Neural cell (in vitro differentiated cells): Measurements from ENCODE around the gene TSPO. TPM values are rescaled to one million over a fixed set of nuclear protein-coding genes. Genes with fewer than 3 reads are reported as not detected.

Source experiments
- H2AFZ ChIP-seq: fragments of 200-600, 300-800 bp; sonication (generic), shearing (Covaris generic); 2 replicates; pipeline ENCODE4 v1.6.0; 2014; ENCODE audit warnings: low read depth, mild to moderate bottlenecking, antibody characterized with exemption, low read length, moderate library complexity
- H3F3A ChIP-seq: fragments of 200-600 bp; shearing (Covaris generic); 2 replicates; pipeline ENCODE4 v1.6.1; 2016; ENCODE audit warnings: mild to moderate bottlenecking, moderate library complexity, mixed read lengths, antibody characterized with exemption, low read length; ENCODE audit not compliant: insufficient read depth, poor library complexity, severe bottlenecking
- H3K27ac ChIP-seq: fragments of 200-600, 300-800 bp; sonication (generic), shearing (Covaris generic); 2 replicates; pipeline ENCODE4 v1.5.1; 2014; ENCODE audit warnings: mild to moderate bottlenecking, low read length, moderate library complexity
- H3K27me3 ChIP-seq: fragments of 300-800, 200-600 bp; sonication (generic), shearing (Covaris generic); 2 replicates; pipeline ENCODE4 v1.6.0; 2014; ENCODE audit warnings: mild to moderate bottlenecking, low read depth, low read length, moderate library complexity; ENCODE audit not compliant: insufficient read depth
- H3K36me3 ChIP-seq: fragments of 300-800, 200-600 bp; sonication (generic), shearing (Covaris generic); 2 replicates; pipeline ENCODE4 v1.5.1; 2014; ENCODE audit warnings: mild to moderate bottlenecking, antibody characterized with exemption, low read length, moderate library complexity; ENCODE audit not compliant: insufficient read depth
- H3K4me2 ChIP-seq: fragments of 300-800, 200-600 bp; sonication (generic), shearing (Covaris generic); 2 replicates; pipeline ENCODE4 v1.6.0; 2014; ENCODE audit warnings: mild to moderate bottlenecking, low read length
- H3K4me3 ChIP-seq: fragments of 300-800, 200-600 bp; sonication (generic), shearing (Covaris generic); 2 replicates; pipeline ENCODE4 v1.5.1; 2014; ENCODE audit warnings: mild to moderate bottlenecking, low read length, moderate library complexity
- H3K79me2 ChIP-seq: fragments of 200-600 bp; shearing (Covaris generic); replicated peaks from 2 replicates; pipeline ENCODE4 v1.6.0; 2014; ENCODE audit warnings: mild to moderate bottlenecking, low read length, moderate library complexity; ENCODE audit not compliant: insufficient read depth
- H3K9ac ChIP-seq: fragments of 300-800, 200-600 bp; sonication (generic), shearing (Covaris generic); 2 replicates; pipeline ENCODE4 v1.6.1; 2016; ENCODE audit warnings: mild to moderate bottlenecking, low read length, mixed read lengths
- H3K9me2 ChIP-seq: fragments of 200-600 bp; shearing (Covaris generic); 2 replicates; pipeline ENCODE4 v1.6.1; 2016; ENCODE audit warnings: mild to moderate bottlenecking, low read length, mixed read lengths; ENCODE audit not compliant: insufficient read depth
- H3K9me3 ChIP-seq: fragments of 200-600, 300-800 bp; sonication (generic), shearing (Covaris generic); 2 replicates; pipeline ENCODE4 v1.6.1; 2016; ENCODE audit warnings: mild to moderate bottlenecking, mixed run types, low read length, moderate library complexity, mixed read lengths
- H4K20me1 ChIP-seq: fragments of 200-600 bp; shearing (Covaris generic); 2 replicates; pipeline ENCODE4 v1.6.1; 2016; ENCODE audit warnings: mild to moderate bottlenecking, mixed run types; ENCODE audit not compliant: insufficient read depth
- CTCF ChIP-seq: fragments of 450-650 bp; IDR thresholded peaks from 2 replicates; pipeline ENCODE4 v1.5.1; 2014; ENCODE audit warnings: antibody characterized with exemption, mild to moderate bottlenecking, moderate library complexity; ENCODE audit not compliant: poor library complexity, severe bottlenecking
- EP300 ChIP-seq: fragments of 450-650 bp; conservative IDR thresholded peaks from 2 replicates; pipeline ENCODE4 v1.6.1; 2014; ENCODE audit warnings: antibody characterized with exemption, mild to moderate bottlenecking, moderate library complexity; ENCODE audit not compliant: poor library complexity, severe bottlenecking
- EZH2 ChIP-seq: fragments of 200-600, 300-800 bp; shearing (Covaris generic), sonication (generic); IDR thresholded peaks from 2 replicates; pipeline ENCODE4 v1.6.1; 2014; ENCODE audit warnings: antibody characterized with exemption, low read length, borderline replicate concordance, mild to moderate bottlenecking; ENCODE audit not compliant: insufficient read depth, poor library complexity, severe bottlenecking
- MXI1 ChIP-seq: fragments of 450-650 bp; conservative IDR thresholded peaks from 2 replicates; pipeline ENCODE4 v1.6.1; 2014; ENCODE audit warnings: antibody characterized with exemption, mild to moderate bottlenecking; ENCODE audit not compliant: poor library complexity, severe bottlenecking
- POLR2AphosphoS5 ChIP-seq: IDR thresholded peaks from 2 replicates; pipeline ENCODE4 v1.6.1; 2012
- RAD21 ChIP-seq: fragments of 450-650 bp; conservative IDR thresholded peaks from 2 replicates; pipeline ENCODE4 v1.6.1; 2014; ENCODE audit warnings: antibody characterized with exemption, mild to moderate bottlenecking, moderate library complexity
- REST ChIP-seq: IDR thresholded peaks from 2 replicates; pipeline ENCODE4 v1.6.1; 2012; ENCODE audit warnings: borderline replicate concordance
- SMC3 ChIP-seq: fragments of 450-650 bp; conservative IDR thresholded peaks from 2 replicates; pipeline ENCODE4 v1.6.1; 2014; ENCODE audit warnings: antibody characterized with exemption, mild to moderate bottlenecking, moderate library complexity; ENCODE audit not compliant: poor library complexity
- TAF1 ChIP-seq: IDR thresholded peaks from 2 replicates; pipeline ENCODE4 v1.6.1; 2012; ENCODE audit warnings: low read depth
- polyA plus RNA-seq: library from polyadenylated mRNA; depleted of rRNA; stranded (reverse); fragments of >200 nt; gene quantifications from 2 replicates; pipeline ENCODE4 v1.2.3, GENCODE V29; 2014

TSPO gene
- polyA plus RNA-seq, 1 donor from 2014 or later = not detected

GRCh38 chr22:43118953-43119458, 32.4 kb upstream of the TSPO start:
- no peaks in the 10 kb centered on the region for H3K9me3 ChIP-seq
- no peaks in the 10 kb centered on the region for H3F3A ChIP-seq
- H3K4me2 ChIP-seq = no peak overlapping the region
- H4K20me1 ChIP-seq = no peaks in the 10 kb centered on the region
- no peaks in the 10 kb centered on the region for H3K27me3 ChIP-seq
- H3K4me3 ChIP-seq = no peak overlapping the region
- no peaks in the 10 kb centered on the region for H3K9me2 ChIP-seq
- H3K9ac ChIP-seq = no peak overlapping the region
- TF ChIP-seq EP300 (no peak), CTCF (no peak), SMC3 (no peak), POLR2AphosphoS5 (no peak), EZH2 (no peak), REST (no peak), MXI1 (no peak), TAF1 (no peak), RAD21 (no peak)
- H3K36me3 ChIP-seq = no peaks in the 10 kb centered on the region
- H3K79me2 ChIP-seq = no peaks in the 10 kb centered on the region
- H2AFZ ChIP-seq = no peak overlapping the region
- no peak overlapping the region for H3K27ac ChIP-seq

GRCh38 chr22:43126501-43127165, 24.7 kb upstream of the TSPO start:
- no peaks in the 10 kb centered on the region for H4K20me1 ChIP-seq
- no peak overlapping the region for H3K4me2 ChIP-seq
- no peak overlapping the region for H3K9ac ChIP-seq
- no peak for TF ChIP-seq POLR2AphosphoS5
- no peak for TF ChIP-seq MXI1
- TF ChIP-seq EZH2 = no peak
- H3K9me3 ChIP-seq = no peaks in the 10 kb centered on the region
- no peak overlapping the region for H3K27ac ChIP-seq
- H2AFZ ChIP-seq = no peak overlapping the region
- no peak overlapping the region for H3K4me3 ChIP-seq
- no peaks in the 10 kb centered on the region for H3K79me2 ChIP-seq
- no peaks in the 10 kb centered on the region for H3K27me3 ChIP-seq
- H3F3A ChIP-seq = no peaks in the 10 kb centered on the region
- no peaks in the 10 kb centered on the region for H3K9me2 ChIP-seq
- H3K36me3 ChIP-seq = no peaks in the 10 kb centered on the region
